HEK293T (cell line): ENCODE measurements around the gene TRPM3.

ENCODE experiments used
- CTCF ChIA-PET: fragments of 350-600 bp; formaldehyde crosslinking; extraction: SDS; loops from one replicate; lab custom pipeline; 2021; ENCODE audit warnings: antibody characterized with exemption, inconsistent platforms; lab: Yijun Ruan, JAX
- POLR2A ChIA-PET: fragments of 350-600 bp; formaldehyde crosslinking; extraction: SDS; loops from one replicate; lab custom pipeline; 2020; ENCODE audit warnings: antibody characterized with exemption, inconsistent platforms; lab: Yijun Ruan, JAX
- DNase-seq: peaks from one replicate; pipeline ENCODE4 v3.0.0; 2012; ENCODE audit warnings: mixed read lengths; ENCODE audit errors: extremely low spot score
- ARNT ChIP-seq: fragments of 450-650 bp; IDR thresholded peaks from 2 replicates; pipeline ENCODE4 v1.6.1; 2017; ENCODE audit warnings: mild to moderate bottlenecking
- BHLHE40 ChIP-seq: fragments of 450-650 bp; IDR thresholded peaks from 2 replicates; pipeline ENCODE4 v1.6.1; 2016; ENCODE audit warnings: mild to moderate bottlenecking, moderate library complexity, borderline replicate concordance
- CTBP1 ChIP-seq: fragments of 450-650 bp; IDR thresholded peaks from 2 replicates; pipeline ENCODE4 v1.6.1; 2016; ENCODE audit warnings: borderline replicate concordance
- ELF4 ChIP-seq: fragments of 450-650 bp; IDR thresholded peaks from 2 replicates; pipeline ENCODE4 v1.6.1; 2017; ENCODE audit warnings: antibody characterized with exemption
- FOXA1 ChIP-seq: fragments of 450-650 bp; IDR thresholded peaks from 2 replicates; pipeline ENCODE4 v1.6.1; 2016; ENCODE audit warnings: mild to moderate bottlenecking
- FOXK2 ChIP-seq: fragments of 450-650 bp; IDR thresholded peaks from 2 replicates; pipeline ENCODE4 v1.6.1; 2016; ENCODE audit warnings: mild to moderate bottlenecking
- FOXM1 ChIP-seq: fragments of 450-650 bp; IDR thresholded peaks from 2 replicates; pipeline ENCODE4 v1.6.1; 2017; ENCODE audit warnings: mild to moderate bottlenecking, borderline replicate concordance
- HDGF ChIP-seq: fragments of 450-650 bp; IDR thresholded peaks from 2 replicates; pipeline ENCODE4 v1.6.1; 2017; ENCODE audit warnings: antibody characterized with exemption, borderline replicate concordance
- L3MBTL2 ChIP-seq: fragments of 450-650 bp; conservative IDR thresholded peaks from 2 replicates; pipeline ENCODE4 v1.6.1; 2016; ENCODE audit warnings: mild to moderate bottlenecking
- LEF1 ChIP-seq: fragments of 450-650 bp; IDR thresholded peaks from 2 replicates; pipeline ENCODE4 v1.6.1; 2017; ENCODE audit warnings: mild to moderate bottlenecking, borderline replicate concordance
- NFRKB ChIP-seq: fragments of 450-650 bp; IDR thresholded peaks from 2 replicates; pipeline ENCODE4 v1.6.1; 2016; ENCODE audit warnings: mild to moderate bottlenecking, moderate library complexity
- SP1 ChIP-seq: fragments of 450-650 bp; IDR thresholded peaks from 2 replicates; pipeline ENCODE4 v1.6.1; 2017
- SUZ12 ChIP-seq: fragments of 450-650 bp; IDR thresholded peaks from 2 replicates; pipeline ENCODE4 v1.6.1; 2016; ENCODE audit warnings: mild to moderate bottlenecking
- TARDBP ChIP-seq: fragments of 450-650 bp; IDR thresholded peaks from 2 replicates; pipeline ENCODE4 v1.6.1; 2016
- ZNF384 ChIP-seq: fragments of 450-650 bp; IDR thresholded peaks from 2 replicates; pipeline ENCODE4 v1.6.1; 2016
- TF ChIP-seq, protein P1 (sequence below): fragments of 450-650 bp; IDR thresholded peaks from 2 replicates; pipeline ENCODE4 v1.6.1; 2016

The TRPM3 gene

GRCh38 chr9:70613024-70613768, 508.2 kb downstream of the TRPM3 start:
- ChIA-PET CTCF (no interaction called here), POLR2A (no interaction called here)
- no peak for DNase-seq
- TF ChIP-seq BHLHE40 (no peak), L3MBTL2 (no peak), TARDBP (no peak), FOXA1 (no peak), FOXK2 (no peak)

DNA sequence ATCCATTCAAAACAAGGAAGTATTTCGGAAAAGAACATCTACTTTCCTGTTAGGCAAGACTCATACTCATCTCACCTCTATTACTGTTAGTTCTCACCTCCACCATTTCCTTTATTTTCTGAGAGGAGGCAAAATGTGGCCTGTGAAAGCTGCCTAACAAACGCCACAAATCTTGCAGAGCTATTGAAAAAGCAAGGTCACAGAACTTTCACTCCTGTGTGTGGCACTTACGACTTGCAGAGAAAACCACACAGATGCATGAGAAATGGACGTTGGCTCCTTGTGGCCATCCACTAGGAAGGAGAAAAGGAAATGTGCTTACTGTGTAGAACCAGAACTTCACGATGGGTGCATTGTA, 511.2 kb downstream of the TRPM3 start:
- TF ChIP-seq LEF1 = no peak
- no peak for TF ChIP-seq L3MBTL2
- no peak for TF ChIP-seq BHLHE40
- TF ChIP-seq ARNT = no peak
- TF ChIP-seq NFRKB = no peak
- TF ChIP-seq SUZ12 = no peak
- TF ChIP-seq, protein P1, sequence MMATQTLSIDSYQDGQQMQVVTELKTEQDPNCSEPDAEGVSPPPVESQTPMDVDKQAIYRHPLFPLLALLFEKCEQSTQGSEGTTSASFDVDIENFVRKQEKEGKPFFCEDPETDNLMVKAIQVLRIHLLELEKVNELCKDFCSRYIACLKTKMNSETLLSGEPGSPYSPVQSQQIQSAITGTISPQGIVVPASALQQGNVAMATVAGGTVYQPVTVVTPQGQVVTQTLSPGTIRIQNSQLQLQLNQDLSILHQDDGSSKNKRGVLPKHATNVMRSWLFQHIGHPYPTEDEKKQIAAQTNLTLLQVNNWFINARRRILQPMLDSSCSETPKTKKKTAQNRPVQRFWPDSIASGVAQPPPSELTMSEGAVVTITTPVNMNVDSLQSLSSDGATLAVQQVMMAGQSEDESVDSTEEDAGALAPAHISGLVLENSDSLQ = no peak
- TF ChIP-seq ELF4 = no peak
- no peak for TF ChIP-seq ZNF384
- TF ChIP-seq HDGF = no peak
- TF ChIP-seq SP1 = no peak
- no peak for TF ChIP-seq FOXK2
- TF ChIP-seq CTBP1 = no peak
- no peak for TF ChIP-seq TARDBP
- TF ChIP-seq FOXA1 = no peak
- no peak for TF ChIP-seq FOXM1
- no peak for DNase-seq
- ChIA-PET POLR2A (no interaction called here), CTCF (no interaction called here)

- no peak for TF ChIP-seq ARNT
- POLR2A ChIA-PET = no interaction called here
- CTCF ChIA-PET = no interaction called here
- DNase-seq = no peak
Measured at GRCh38 chr9:70609542-70610286, 511.7 kb downstream of the TRPM3 start.

- ChIA-PET POLR2A (no interaction called here), CTCF (no interaction called here)
- no peak for DNase-seq
- TF ChIP-seq BHLHE40 (no peak), FOXM1 (no peak)
Measured at GRCh38 chr9:70609011-70609410, 512.4 kb downstream of the TRPM3 start.

DNA sequence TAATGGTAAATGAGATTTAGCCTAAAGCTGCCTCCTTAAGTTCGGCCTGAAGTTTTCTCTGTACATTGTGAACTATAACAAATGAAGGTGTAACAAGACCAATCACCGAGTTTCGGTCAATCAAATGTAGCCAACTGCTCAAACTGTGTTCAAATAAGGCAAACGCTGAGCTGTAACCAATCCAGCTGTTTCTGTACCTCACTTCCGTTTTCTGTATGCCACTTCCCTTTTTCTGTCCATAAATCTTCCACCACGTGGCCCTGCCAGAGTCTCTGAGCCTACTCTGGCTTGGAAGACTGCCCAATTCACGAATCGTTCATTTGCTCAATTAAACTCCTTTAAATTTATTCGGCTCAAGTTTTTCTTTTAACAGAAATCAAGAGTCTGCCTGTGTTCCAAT, 513.5 kb downstream of the TRPM3 start:
- no peak for DNase-seq
- TF ChIP-seq SUZ12 = no peak
- TF ChIP-seq, protein P1 = peak; percentile 51
- POLR2A ChIA-PET = no interaction called here

GRCh38 chr9:70607329-70607728, 514.1 kb downstream of the TRPM3 start:
- DNase-seq = no peak
- ChIA-PET CTCF (no interaction called here), POLR2A (no interaction called here)
- TF ChIP-seq FOXM1 (no peak), TARDBP (no peak), ZNF384 (no peak), FOXK2 (no peak), CTBP1 (no peak), L3MBTL2 (no peak), ELF4 (no peak), SUZ12 (no peak), BHLHE40 (no peak), SP1 (no peak), ARNT (no peak), NFRKB (no peak)

More for the DNA sequence above, 513.5 kb downstream of the TRPM3 start:
- CTCF ChIA-PET = no interaction called here

DNA sequence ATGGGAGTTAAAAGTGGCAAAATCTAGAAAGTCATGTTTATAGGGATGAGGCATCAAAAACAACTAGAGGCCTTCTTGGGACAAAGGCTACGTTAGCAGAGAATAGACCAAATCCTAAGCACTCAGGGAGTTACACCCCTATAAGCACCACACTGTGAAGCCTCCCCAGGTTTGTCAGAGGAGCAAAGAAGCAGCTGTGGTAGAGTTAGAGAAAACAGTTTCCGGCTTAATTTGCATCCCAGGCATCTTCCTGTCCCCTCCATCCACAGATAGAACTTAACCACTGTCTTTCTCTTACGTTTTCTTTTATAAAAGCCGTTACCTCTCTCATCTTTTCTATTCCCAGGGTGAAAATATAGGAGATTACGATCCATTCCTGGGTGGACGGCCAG, 518.4 kb downstream of the TRPM3 start:
- TF ChIP-seq BHLHE40 = no peak
- POLR2A ChIA-PET = interaction anchor here (1.7 kb wide), 1 partner anchor 184 kb away, joined by 14 read pairs; no protein-coding TSS in a partner anchor
- no peak for DNase-seq
- CTCF ChIA-PET = interaction anchor here (0.6 to 1.4 kb wide), 8 partner anchors 9 to 490 kb away, joined by 3 to 7 read pairs (median 4); no protein-coding TSS in a partner anchor
